Activated T-cell treated with anti-CD3 and anti-CD28 coated beads for 24 hours (primary cell): Measurements from ENCODE around the gene PHACTR1.

Experiments
- DNase-seq: peaks from one replicate; pipeline ENCODE4 v3.0.0-alpha.2; 2020; ENCODE audit warnings: low read depth

Gene PHACTR1

GRCh38 chr6:13267142-13267651, 550.6 kb downstream of the PHACTR1 start:
- DNase-seq: no peak

- no peak for DNase-seq
Observed at GRCh38 chr6:13268913-13269518, 552.4 kb downstream of the PHACTR1 start.

GRCh38 chr6:13272131-13273046, 555.8 kb downstream of the PHACTR1 start:
- DNase-seq: no peak

- no peak for DNase-seq
Observed at GRCh38 chr6:13273202-13273930, 556.8 kb downstream of the PHACTR1 start.

- peak; percentile 47 for DNase-seq
Observed at GRCh38 chr6:13273931-13274706, 557.6 kb downstream of the PHACTR1 start.

GRCh38 chr6:13274707-13275434, 558.3 kb downstream of the PHACTR1 start:
- no peak for DNase-seq

GRCh38 chr6:13275435-13275989, 558.9 kb downstream of the PHACTR1 start:
- no peak for DNase-seq

- DNase-seq: no peak
Observed at GRCh38 chr6:13277231-13277630, 560.7 kb downstream of the PHACTR1 start.

GRCh38 chr6:13278164-13278563, 561.6 kb downstream of the PHACTR1 start:
- no peak for DNase-seq

GRCh38 chr6:13278991-13279390, 562.4 kb downstream of the PHACTR1 start:
- no peak for DNase-seq

GRCh38 chr6:13280254-13280653, 563.7 kb downstream of the PHACTR1 start:
- no peak for DNase-seq

- no peak for DNase-seq
Observed at GRCh38 chr6:13281686-13282085, 565.1 kb downstream of the PHACTR1 start.

GRCh38 chr6:13282393-13283069, 566.0 kb downstream of the PHACTR1 start:
- no peak for DNase-seq

GRCh38 chr6:13283331-13283730, 566.8 kb downstream of the PHACTR1 start:
- DNase-seq: no peak

GRCh38 chr6:13284646-13285045, 568.1 kb downstream of the PHACTR1 start:
- DNase-seq: no peak

- no peak for DNase-seq
Observed at GRCh38 chr6:13285705-13286104, 569.1 kb downstream of the PHACTR1 start.

GRCh38 chr6:13286181-13286580, 569.6 kb downstream of the PHACTR1 start:
- DNase-seq: no peak

- DNase-seq: no peak
Observed at GRCh38 chr6:13287104-13287503, 570.5 kb downstream of the PHACTR1 start.

- DNase-seq: no peak
Observed at GRCh38 chr6:13288481-13288880, 571.9 kb downstream of the PHACTR1 start.

GRCh38 chr6:13288969-13289391, 572.4 kb downstream of the PHACTR1 start:
- no peak for DNase-seq
